GM18951 (cell line): ENCODE measurements around the gene ZNF30.

Source experiments
- POLR2A ChIP-seq: IDR thresholded peaks from 4 replicates; pipeline ENCODE4 v1.6.1; 2011; ENCODE audit warnings: mild to moderate bottlenecking; ENCODE audit not compliant: insufficient read length, insufficient read depth; ENCODE audit errors: extremely low read depth
- in situ Hi-C: fragments of 300-500 bp; cut with MboI; formaldehyde crosslinking; loops from one replicate; pipeline ENCODE4 v1.12.0; 2022; ENCODE audit warnings: low sequenced_read_pairs, mixed read lengths, inconsistent platforms; ENCODE audit not compliant: unreplicated experiment

ZNF30 gene

GRCh38 chr19:34932494-34932893 is 5.8 kb downstream of the ZNF30 start:
- in situ Hi-C loops: no loop called here
- TF ChIP-seq POLR2A: no peak

- TF ChIP-seq POLR2A: no peak
- in situ Hi-C loops: no loop called here
These were observed 9.5 kb downstream of the ZNF30 start for GRCh38 chr19:34936184-34936583.

- in situ Hi-C loops: no loop called here
These were observed 12.2 kb downstream of the ZNF30 start for GRCh38 chr19:34938886-34939285.

GRCh38 chr19:34943861-34944573 is 17.3 kb downstream of the ZNF30 start:
- no peak for TF ChIP-seq POLR2A
- in situ Hi-C loops: no loop called here

More at GRCh38 chr19:34938886-34939285, 12.2 kb downstream of the ZNF30 start:
- no peak for TF ChIP-seq POLR2A

GRCh38 chr19:34953092-34953491 is 26.4 kb downstream of the ZNF30 start:
- TF ChIP-seq POLR2A: no peak
- in situ Hi-C loops: no loop called here

- in situ Hi-C loops: no loop called here
- no peak for TF ChIP-seq POLR2A
These were observed 31.4 kb downstream of the ZNF30 start for GRCh38 chr19:34957830-34958751.

- in situ Hi-C loops: no loop called here
- TF ChIP-seq POLR2A: no peak
These were observed 32.3 kb downstream of the ZNF30 start for GRCh38 chr19:34959021-34959420.

GRCh38 chr19:34960103-34960805 is 33.6 kb downstream of the ZNF30 start:
- in situ Hi-C loops: no loop called here
- TF ChIP-seq POLR2A: no peak

GRCh38 chr19:34960940-34961679 is 34.4 kb downstream of the ZNF30 start:
- in situ Hi-C loops: no loop called here

GRCh38 chr19:34961775-34962686 is 35.3 kb downstream of the ZNF30 start:
- in situ Hi-C loops: no loop called here
- TF ChIP-seq POLR2A: no peak

More at GRCh38 chr19:34960940-34961679, 34.4 kb downstream of the ZNF30 start:
- no peak for TF ChIP-seq POLR2A

GRCh38 chr19:34962687-34963572 is 36.2 kb downstream of the ZNF30 start:
- TF ChIP-seq POLR2A: no peak
- in situ Hi-C loops: no loop called here
